ENCODE measurements around the gene METTL23.
A peak's percentile ranks its signal among the peaks of the same experiment; 100 is the strongest.

METTL23 gene

DNA sequence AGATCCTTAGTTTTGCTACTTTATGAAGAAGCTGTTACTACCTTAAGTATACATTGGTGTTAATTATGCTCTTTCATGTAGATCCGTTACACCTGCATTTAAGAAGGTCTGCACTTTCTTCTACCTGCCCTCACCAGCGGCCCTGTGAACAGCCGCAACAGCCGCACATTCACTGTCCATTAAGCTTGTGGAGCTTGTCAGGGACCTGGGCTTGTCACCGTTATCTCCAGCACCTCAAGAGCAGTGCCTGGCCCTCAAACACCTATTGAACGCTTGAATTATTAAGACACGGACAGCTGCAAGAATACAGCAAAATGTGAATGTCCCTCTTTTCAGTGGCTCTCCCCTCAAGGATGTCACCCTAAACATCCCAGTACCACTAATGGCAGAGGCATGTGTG lies 12.9 kb upstream of the METTL23 start:
- ATAC-seq: no peak
- TF ChIP-seq TOX (CRISPR knock-in tag; IDR thresholded peaks at IDR 0.05; ENCODE audit: borderline replicate concordance): no peak
- TF ChIP-seq, protein P1, sequence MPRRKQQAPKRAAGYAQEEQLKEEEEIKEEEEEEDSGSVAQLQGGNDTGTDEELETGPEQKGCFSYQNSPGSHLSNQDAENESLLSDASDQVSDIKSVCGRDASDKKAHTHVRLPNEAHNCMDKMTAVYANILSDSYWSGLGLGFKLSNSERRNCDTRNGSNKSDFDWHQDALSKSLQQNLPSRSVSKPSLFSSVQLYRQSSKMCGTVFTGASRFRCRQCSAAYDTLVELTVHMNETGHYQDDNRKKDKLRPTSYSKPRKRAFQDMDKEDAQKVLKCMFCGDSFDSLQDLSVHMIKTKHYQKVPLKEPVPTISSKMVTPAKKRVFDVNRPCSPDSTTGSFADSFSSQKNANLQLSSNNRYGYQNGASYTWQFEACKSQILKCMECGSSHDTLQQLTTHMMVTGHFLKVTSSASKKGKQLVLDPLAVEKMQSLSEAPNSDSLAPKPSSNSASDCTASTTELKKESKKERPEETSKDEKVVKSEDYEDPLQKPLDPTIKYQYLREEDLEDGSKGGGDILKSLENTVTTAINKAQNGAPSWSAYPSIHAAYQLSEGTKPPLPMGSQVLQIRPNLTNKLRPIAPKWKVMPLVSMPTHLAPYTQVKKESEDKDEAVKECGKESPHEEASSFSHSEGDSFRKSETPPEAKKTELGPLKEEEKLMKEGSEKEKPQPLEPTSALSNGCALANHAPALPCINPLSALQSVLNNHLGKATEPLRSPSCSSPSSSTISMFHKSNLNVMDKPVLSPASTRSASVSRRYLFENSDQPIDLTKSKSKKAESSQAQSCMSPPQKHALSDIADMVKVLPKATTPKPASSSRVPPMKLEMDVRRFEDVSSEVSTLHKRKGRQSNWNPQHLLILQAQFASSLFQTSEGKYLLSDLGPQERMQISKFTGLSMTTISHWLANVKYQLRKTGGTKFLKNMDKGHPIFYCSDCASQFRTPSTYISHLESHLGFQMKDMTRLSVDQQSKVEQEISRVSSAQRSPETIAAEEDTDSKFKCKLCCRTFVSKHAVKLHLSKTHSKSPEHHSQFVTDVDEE (CRISPR knock-in tag; IDR thresholded peaks at IDR 0.05): no peak
- no peak for TF ChIP-seq RARB (CRISPR knock-in tag; IDR thresholded peaks at IDR 0.05)
- TF ChIP-seq ESRRG (CRISPR knock-in tag; IDR thresholded peaks at IDR 0.05): no peak
- TF ChIP-seq TCF4 (CRISPR knock-in tag; IDR thresholded peaks at IDR 0.05; ENCODE audit: borderline replicate concordance): no peak
- TF ChIP-seq, protein P2, sequence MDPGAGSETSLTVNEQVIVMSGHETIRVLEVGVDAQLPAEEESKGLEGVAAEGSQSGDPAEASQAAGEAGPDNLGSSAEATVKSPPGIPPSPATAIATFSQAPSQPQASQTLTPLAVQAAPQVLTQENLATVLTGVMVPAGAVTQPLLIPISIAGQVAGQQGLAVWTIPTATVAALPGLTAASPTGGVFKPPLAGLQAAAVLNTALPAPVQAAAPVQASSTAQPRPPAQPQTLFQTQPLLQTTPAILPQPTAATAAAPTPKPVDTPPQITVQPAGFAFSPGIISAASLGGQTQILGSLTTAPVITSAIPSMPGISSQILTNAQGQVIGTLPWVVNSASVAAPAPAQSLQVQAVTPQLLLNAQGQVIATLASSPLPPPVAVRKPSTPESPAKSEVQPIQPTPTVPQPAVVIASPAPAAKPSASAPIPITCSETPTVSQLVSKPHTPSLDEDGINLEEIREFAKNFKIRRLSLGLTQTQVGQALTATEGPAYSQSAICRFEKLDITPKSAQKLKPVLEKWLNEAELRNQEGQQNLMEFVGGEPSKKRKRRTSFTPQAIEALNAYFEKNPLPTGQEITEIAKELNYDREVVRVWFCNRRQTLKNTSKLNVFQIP (CRISPR knock-in tag; IDR thresholded peaks at IDR 0.05; ENCODE audit: borderline replicate concordance, low read depth): no peak
- TF ChIP-seq ZFP3 (CRISPR knock-in tag; IDR thresholded peaks at IDR 0.05): no peak
- no peak for TF ChIP-seq CSDC2 (CRISPR knock-in tag; IDR thresholded peaks at IDR 0.05)
- no peak for TF ChIP-seq ZC3H10 (CRISPR knock-in tag; IDR thresholded peaks at IDR 0.05)
- no peak for TF ChIP-seq ZFP30 (CRISPR knock-in tag; IDR thresholded peaks at IDR 0.05)
- no peak for TF ChIP-seq SNAI2 (CRISPR knock-in tag; IDR thresholded peaks at IDR 0.05)
- no peak for TF ChIP-seq BACH2 (CRISPR knock-in tag; IDR thresholded peaks at IDR 0.05; ENCODE audit: borderline replicate concordance)
- TF ChIP-seq ZNF565 (CRISPR knock-in tag; conservative IDR thresholded peaks at IDR 0.05; ENCODE audit: low read depth): no peak
- no peak for TF ChIP-seq ZNF8 (CRISPR knock-in tag; IDR thresholded peaks at IDR 0.05)
- TF ChIP-seq GLIS3 (CRISPR knock-in tag; IDR thresholded peaks at IDR 0.05): no peak

DNA sequence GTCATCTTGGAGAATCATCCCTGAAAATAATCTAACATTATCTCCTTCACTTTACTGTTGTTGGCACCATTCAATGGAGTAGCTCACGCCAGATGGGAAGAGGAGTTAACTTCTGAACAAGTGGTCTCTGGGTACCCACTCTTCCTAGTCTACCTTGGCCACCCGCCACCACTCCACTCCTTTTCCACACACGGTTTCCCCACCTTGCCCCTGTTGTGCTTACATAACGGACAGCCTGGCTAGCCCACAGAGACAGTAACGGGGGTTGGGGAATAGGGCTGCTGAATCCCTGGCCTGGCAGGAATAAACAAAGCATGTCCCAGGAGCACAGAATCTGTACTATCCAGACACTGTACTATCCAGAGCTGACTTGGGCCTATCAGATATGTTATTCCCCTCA lies 12.3 kb upstream of the METTL23 start:
- TF ChIP-seq GLIS3 (CRISPR knock-in tag; IDR thresholded peaks at IDR 0.05) (no peak), ZFP30 (CRISPR knock-in tag; IDR thresholded peaks at IDR 0.05) (no peak), TCF4 (CRISPR knock-in tag; IDR thresholded peaks at IDR 0.05; ENCODE audit: borderline replicate concordance) (no peak), SNAI2 (CRISPR knock-in tag; IDR thresholded peaks at IDR 0.05) (no peak), ARNTL (CRISPR knock-in tag; IDR thresholded peaks at IDR 0.05; ENCODE audit: borderline replicate concordance, low read depth) (no peak), ESRRG (CRISPR knock-in tag; IDR thresholded peaks at IDR 0.05) (no peak), RARB (CRISPR knock-in tag; IDR thresholded peaks at IDR 0.05) (no peak), ZFP3 (CRISPR knock-in tag; IDR thresholded peaks at IDR 0.05) (no peak), CSDC2 (CRISPR knock-in tag; IDR thresholded peaks at IDR 0.05) (no peak)
- TF ChIP-seq, protein P3, sequence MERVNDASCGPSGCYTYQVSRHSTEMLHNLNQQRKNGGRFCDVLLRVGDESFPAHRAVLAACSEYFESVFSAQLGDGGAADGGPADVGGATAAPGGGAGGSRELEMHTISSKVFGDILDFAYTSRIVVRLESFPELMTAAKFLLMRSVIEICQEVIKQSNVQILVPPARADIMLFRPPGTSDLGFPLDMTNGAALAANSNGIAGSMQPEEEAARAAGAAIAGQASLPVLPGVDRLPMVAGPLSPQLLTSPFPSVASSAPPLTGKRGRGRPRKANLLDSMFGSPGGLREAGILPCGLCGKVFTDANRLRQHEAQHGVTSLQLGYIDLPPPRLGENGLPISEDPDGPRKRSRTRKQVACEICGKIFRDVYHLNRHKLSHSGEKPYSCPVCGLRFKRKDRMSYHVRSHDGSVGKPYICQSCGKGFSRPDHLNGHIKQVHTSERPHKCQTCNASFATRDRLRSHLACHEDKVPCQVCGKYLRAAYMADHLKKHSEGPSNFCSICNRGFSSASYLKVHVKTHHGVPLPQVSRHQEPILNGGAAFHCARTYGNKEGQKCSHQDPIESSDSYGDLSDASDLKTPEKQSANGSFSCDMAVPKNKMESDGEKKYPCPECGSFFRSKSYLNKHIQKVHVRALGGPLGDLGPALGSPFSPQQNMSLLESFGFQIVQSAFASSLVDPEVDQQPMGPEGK (CRISPR knock-in tag; IDR thresholded peaks at IDR 0.05; ENCODE audit: borderline replicate concordance): no peak
- no peak for ATAC-seq

DNA sequence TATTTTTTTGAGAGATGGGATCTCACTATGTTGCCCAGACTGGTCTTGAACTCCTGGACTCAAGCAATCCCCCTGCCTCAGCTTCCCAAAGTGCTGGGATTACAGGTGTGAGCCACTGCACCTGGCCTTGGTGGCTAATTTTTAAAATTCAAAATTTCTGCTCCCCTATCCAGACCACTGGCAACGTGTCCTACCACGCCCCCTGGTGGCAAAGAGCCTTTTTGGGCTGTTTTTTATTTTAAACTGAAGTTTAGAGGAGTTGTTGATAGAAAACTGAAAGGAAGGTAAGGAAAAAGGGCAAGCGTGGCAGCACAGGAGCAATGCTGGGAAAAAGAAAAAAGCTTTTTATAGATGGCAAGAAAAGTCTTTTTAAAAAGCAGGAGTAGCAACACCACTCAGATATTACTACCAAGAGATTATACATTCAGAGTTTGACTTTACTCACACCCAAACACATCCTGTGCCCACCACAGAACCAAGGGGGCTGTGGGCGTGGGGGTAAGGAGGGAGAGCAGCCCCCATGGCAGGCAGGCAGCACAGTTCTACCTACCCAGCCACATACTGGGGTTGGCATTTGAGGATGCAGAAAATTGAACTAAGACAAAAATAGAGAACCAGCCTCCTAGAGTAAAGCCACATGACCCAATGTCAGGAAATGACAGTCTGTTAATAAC lies 11.7 kb upstream of the METTL23 start:
- TF ChIP-seq OSR1 (CRISPR knock-in tag; IDR thresholded peaks at IDR 0.05) (no peak), ZNF565 (CRISPR knock-in tag; conservative IDR thresholded peaks at IDR 0.05; ENCODE audit: low read depth) (no peak)
- TF ChIP-seq, protein P4, sequence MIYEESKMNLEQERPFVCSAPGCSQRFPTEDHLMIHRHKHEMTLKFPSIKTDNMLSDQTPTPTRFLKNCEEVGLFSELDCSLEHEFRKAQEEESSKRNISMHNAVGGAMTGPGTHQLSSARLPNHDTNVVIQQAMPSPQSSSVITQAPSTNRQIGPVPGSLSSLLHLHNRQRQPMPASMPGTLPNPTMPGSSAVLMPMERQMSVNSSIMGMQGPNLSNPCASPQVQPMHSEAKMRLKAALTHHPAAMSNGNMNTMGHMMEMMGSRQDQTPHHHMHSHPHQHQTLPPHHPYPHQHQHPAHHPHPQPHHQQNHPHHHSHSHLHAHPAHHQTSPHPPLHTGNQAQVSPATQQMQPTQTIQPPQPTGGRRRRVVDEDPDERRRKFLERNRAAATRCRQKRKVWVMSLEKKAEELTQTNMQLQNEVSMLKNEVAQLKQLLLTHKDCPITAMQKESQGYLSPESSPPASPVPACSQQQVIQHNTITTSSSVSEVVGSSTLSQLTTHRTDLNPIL (CRISPR knock-in tag; IDR thresholded peaks at IDR 0.05; ENCODE audit: low read depth): no peak
- ATAC-seq: peak; percentile 24; the same call in 2 of the 3 replicates

DNA sequence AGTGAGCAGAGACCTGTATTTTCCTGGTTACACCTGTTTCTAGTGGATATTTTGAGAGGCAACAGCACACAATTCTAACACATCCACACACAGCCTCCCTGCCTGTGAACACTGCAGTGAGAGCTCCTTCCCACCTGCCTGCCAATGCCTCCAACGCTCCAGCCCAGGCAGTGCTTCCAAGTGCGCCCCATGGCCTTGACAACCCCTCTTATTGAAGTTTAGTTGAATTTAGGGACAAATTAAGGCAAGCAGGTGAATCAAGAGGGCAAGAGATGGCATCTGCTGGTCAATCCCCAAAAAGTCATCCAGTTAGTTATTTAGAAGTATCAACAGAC lies 11.2 kb upstream of the METTL23 start:
- no peak for ATAC-seq
- TF ChIP-seq OSR1 (CRISPR knock-in tag; IDR thresholded peaks at IDR 0.05) (no peak), PPARA (CRISPR knock-in tag; IDR thresholded peaks at IDR 0.05; ENCODE audit: borderline replicate concordance) (no peak), SNAI2 (CRISPR knock-in tag; IDR thresholded peaks at IDR 0.05) (no peak), TCF4 (CRISPR knock-in tag; IDR thresholded peaks at IDR 0.05; ENCODE audit: borderline replicate concordance) (no peak), BACH2 (CRISPR knock-in tag; IDR thresholded peaks at IDR 0.05; ENCODE audit: borderline replicate concordance) (no peak), ZFP30 (CRISPR knock-in tag; IDR thresholded peaks at IDR 0.05) (no peak), ZNF70 (CRISPR knock-in tag; IDR thresholded peaks at IDR 0.05) (no peak), ARNTL (CRISPR knock-in tag; IDR thresholded peaks at IDR 0.05; ENCODE audit: borderline replicate concordance, low read depth) (no peak), ESRRG (CRISPR knock-in tag; IDR thresholded peaks at IDR 0.05) (no peak)
- TF ChIP-seq, protein P3 (CRISPR knock-in tag; IDR thresholded peaks at IDR 0.05; ENCODE audit: borderline replicate concordance): no peak
- TF ChIP-seq, protein P2 (CRISPR knock-in tag; IDR thresholded peaks at IDR 0.05; ENCODE audit: borderline replicate concordance, low read depth): no peak
- TF ChIP-seq, protein P5, sequence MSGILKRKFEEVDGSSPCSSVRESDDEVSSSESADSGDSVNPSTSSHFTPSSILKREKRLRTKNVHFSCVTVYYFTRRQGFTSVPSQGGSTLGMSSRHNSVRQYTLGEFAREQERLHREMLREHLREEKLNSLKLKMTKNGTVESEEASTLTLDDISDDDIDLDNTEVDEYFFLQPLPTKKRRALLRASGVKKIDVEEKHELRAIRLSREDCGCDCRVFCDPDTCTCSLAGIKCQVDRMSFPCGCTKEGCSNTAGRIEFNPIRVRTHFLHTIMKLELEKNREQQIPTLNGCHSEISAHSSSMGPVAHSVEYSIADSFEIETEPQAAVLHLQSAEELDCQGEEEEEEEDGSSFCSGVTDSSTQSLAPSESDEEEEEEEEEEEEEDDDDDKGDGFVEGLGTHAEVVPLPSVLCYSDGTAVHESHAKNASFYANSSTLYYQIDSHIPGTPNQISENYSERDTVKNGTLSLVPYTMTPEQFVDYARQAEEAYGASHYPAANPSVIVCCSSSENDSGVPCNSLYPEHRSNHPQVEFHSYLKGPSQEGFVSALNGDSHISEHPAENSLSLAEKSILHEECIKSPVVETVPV (CRISPR knock-in tag; IDR thresholded peaks at IDR 0.05): no peak
